Heart left ventricle (tissue), 13 donors: ENCODE results near the gene RAB11FIP5.

Source experiments
- CTCF ChIP-seq, 12 donors: fragments of 200-600 bp; sonication (generic) in 4 of 12; IDR thresholded peaks; one replicate each; pipeline versions ENCODE4 v1.5.0 to v1.8.0; 2018 to 2022; ENCODE audit warnings: antibody characterized with exemption in 12 of 12, mild to moderate bottlenecking in 5 of 12
- POLR2A ChIP-seq, 2 donors: fragments of 450-650 bp; IDR thresholded peaks; one replicate each; pipeline ENCODE4 v1.6.1; 2017; ENCODE audit warnings: antibody characterized with exemption in 2 of 2, mild to moderate bottlenecking in 2 of 2, moderate library complexity in 2 of 2
- donor health status: ischemic (EF 13 %, LVEDD 7.1; RV severe dilation, severe dysfunction).
- donor health status: DM: no; HTN: yes; CAD: no.
- donor health status: DM: no; HTN: no; CAD: no.
- donor health status: ischemic (EF 25% LVEDD 6.9; RV normal size, moderate dysfunction).
- donor health status: ischemic (EF 25% LVEDD 5.7; RV mildly dilated, moderate dysfunction).
- donor health status: ischemic (EF 35%, LVEDD 5.7; RV mildly dilated, moderate dysfunction).
- donor health status: nonischemic (EF 11% LVEDD 7.7; RV severe dilation, severe dysfunction).
- donor health status: DM: yes; HTN: yes; CAD: no.
- donor health status: PGD.
- donor health status: ischemic (EF 29% LVEDD 5.4; RV normal size, mild dysfunction).
- donor health status: nonischemic (EF 23%, LVEDD 6.1; RV moderate dilation, normal function).

GRCh38 chr2:73043929-73044832 lies 68.6 kb downstream of the RAB11FIP5 start:
- TF ChIP-seq POLR2A (IDR thresholded peaks at IDR 0.05), result no peak
- TF ChIP-seq CTCF (IDR thresholded peaks at IDR 0.05), result no peak
